OCI-LY3 (cell line): ENCODE data around the gene XRCC3.

Source experiments
- H2AFZ ChIP-seq: fragments of 200-600, 300-600 bp; shearing (Covaris generic); 2 replicates; pipeline ENCODE4 v1.6.0; 2014; ENCODE audit warnings: antibody characterized with exemption, low read depth, low read length
- H3K27ac ChIP-seq: fragments of 200-600, 300-600 bp; sonication (generic); 2 replicates; pipeline ENCODE4 v1.5.1; 2014; ENCODE audit warnings: mild to moderate bottlenecking, low read length, moderate library complexity, mixed read lengths
- H3K27me3 ChIP-seq: fragments of 200-600, 300-600 bp; sonication (generic); 2 replicates; pipeline ENCODE4 v1.6.1; 2014; ENCODE audit warnings: low read depth, low read length, mixed read lengths
- H3K36me3 ChIP-seq: fragments of 200-600, 300-600 bp; sonication (generic); replicated peaks from 2 replicates; pipeline ENCODE3; 2014; ENCODE audit warnings: low read depth, low read length, mixed read lengths
- H3K4me1 ChIP-seq: fragments of 300-600, 200-600 bp; sonication (generic); 2 replicates; pipeline ENCODE4 v1.6.1; 2014; ENCODE audit warnings: low read length, mixed read lengths
- H3K4me2 ChIP-seq: fragments of 200-600, 300-600 bp; sonication (generic); 2 replicates; pipeline ENCODE4 v1.6.1; 2014; ENCODE audit warnings: low read length, mixed read lengths
- H3K4me3 ChIP-seq: fragments of 300-600, 200-600 bp; sonication (generic); 2 replicates; pipeline ENCODE4 v1.5.1; 2014; ENCODE audit warnings: antibody characterized with exemption, mild to moderate bottlenecking, low read length, moderate library complexity
- H3K79me2 ChIP-seq: fragments of 300-600, 200-600 bp; shearing (Covaris generic); 2 replicates; pipeline ENCODE4 v1.6.1; 2014; ENCODE audit warnings: mild to moderate bottlenecking, low read length, mixed read lengths
- H3K9ac ChIP-seq: fragments of 300-600, 200-600 bp; shearing (Covaris generic); 2 replicates; pipeline ENCODE4 v1.6.0; 2014; ENCODE audit warnings: mild to moderate bottlenecking, low read length, moderate library complexity
- H3K9me3 ChIP-seq: fragments of 200-600, 300-600 bp; shearing (Covaris generic); 2 replicates; pipeline ENCODE4 v1.6.1; 2014; ENCODE audit warnings: low read length, mixed read lengths; ENCODE audit not compliant: insufficient read depth
- H4K20me1 ChIP-seq: fragments of 200-600, 300-600 bp; sonication (generic); 2 replicates; pipeline ENCODE4 v1.6.1; 2016; ENCODE audit warnings: low read length, mixed read lengths; ENCODE audit not compliant: insufficient read depth
- EZH2phosphoT487 ChIP-seq: fragments of 200-600 bp; shearing (Covaris generic); IDR thresholded peaks from 2 replicates; pipeline ENCODE4 v1.6.1; 2018; ENCODE audit warnings: antibody characterized with exemption, mixed run types, low read depth
- TF ChIP-seq, protein P1 (sequence below): fragments of 200-600, 300-600 bp; sonication (generic); IDR thresholded peaks from 2 replicates; pipeline ENCODE4 v1.5.1; 2014; ENCODE audit warnings: antibody characterized with exemption, low read length, low read depth

XRCC3 gene

DNA sequence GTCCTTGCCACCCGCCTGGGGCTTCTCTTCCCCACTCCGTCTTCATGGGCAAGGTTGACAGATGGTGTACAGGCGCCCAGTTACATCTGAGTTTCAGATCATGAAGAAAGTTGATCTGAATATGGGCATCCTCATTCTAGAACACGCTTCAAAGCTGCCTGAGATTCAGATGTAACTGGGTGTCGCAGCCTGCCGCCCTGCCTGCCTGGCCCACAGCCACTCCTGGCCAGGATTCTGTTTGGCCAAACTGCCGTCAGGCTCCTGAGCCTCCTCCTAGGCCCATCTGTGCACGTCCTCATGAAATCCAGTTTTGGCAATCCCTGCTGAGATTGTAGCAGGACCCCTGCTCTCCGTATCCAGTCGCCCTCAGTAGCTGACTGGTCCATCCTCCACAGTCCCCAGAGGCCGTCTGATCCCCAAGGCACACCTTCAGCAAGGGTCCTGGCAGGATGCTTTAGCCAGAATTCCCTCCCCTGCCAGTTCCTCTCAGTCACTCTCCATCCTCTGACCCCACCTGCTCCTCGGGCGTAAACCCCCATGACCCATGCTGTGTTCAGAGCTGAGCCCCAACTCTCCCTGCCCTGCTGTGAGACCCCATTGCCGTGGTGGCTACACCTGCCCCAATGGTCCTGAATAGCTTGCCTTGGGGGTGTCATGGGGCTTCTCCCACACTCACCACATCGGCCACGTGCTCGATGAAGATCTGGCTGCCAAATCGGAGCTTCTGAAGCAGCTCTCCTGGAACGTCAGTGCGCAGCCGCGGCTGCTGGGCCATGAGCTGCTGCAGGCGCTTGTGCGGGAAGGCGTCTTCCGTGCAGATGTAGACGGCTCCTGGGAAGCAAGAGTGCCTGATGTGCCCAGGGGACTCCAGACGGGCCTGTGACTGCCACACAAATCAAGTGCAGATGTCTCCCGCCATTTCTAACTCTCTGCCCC lies 12.5 kb downstream of the XRCC3 start:
- Histone ChIP-seq H3K27me3 (no peaks in the 10 kb centered on the region), H3K27ac (peak overlapping the region; percentile 36; the same call in 1 of the 2 replicates), H3K4me1 (peaks cover 24% of the 10 kb centered on the region), H3K9me3 (no peaks in the 10 kb centered on the region), H4K20me1 (peaks cover 16% of the 10 kb centered on the region), H3K36me3 (peaks cover 54% of the 10 kb centered on the region), H2AFZ (no peak overlapping the region), H3K4me2 (no peak overlapping the region), H3K9ac (no peak overlapping the region), H3K4me3 (no peak overlapping the region), H3K79me2 (no peaks in the 10 kb centered on the region; the same call in 1 of the 2 replicates)
- no peak for TF ChIP-seq EZH2phosphoT487
- TF ChIP-seq, protein P1, sequence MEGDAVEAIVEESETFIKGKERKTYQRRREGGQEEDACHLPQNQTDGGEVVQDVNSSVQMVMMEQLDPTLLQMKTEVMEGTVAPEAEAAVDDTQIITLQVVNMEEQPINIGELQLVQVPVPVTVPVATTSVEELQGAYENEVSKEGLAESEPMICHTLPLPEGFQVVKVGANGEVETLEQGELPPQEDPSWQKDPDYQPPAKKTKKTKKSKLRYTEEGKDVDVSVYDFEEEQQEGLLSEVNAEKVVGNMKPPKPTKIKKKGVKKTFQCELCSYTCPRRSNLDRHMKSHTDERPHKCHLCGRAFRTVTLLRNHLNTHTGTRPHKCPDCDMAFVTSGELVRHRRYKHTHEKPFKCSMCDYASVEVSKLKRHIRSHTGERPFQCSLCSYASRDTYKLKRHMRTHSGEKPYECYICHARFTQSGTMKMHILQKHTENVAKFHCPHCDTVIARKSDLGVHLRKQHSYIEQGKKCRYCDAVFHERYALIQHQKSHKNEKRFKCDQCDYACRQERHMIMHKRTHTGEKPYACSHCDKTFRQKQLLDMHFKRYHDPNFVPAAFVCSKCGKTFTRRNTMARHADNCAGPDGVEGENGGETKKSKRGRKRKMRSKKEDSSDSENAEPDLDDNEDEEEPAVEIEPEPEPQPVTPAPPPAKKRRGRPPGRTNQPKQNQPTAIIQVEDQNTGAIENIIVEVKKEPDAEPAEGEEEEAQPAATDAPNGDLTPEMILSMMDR = no peak

DNA sequence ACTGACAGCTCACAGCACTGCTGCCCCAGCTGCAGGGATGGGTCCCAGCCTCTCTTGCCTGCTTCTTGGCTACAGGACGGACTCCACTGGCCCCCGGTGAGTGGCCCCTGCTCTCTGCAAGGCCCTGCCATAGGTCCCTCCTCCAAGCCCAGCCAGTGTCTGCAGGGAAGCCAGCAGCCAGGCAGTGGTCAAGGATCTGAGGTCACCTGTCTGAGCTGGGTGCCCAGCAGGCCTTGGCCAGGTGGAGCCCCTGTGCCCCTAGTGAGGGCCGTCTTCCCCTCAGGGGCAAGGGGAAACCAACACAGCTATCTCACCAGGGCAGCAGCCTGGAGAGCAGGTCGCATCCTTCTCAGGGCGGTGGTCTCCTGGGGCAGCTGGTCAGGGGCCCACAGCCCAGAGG lies 13.2 kb downstream of the XRCC3 start:
- no peak overlapping the region for H3K9ac ChIP-seq
- no peak overlapping the region for H2AFZ ChIP-seq
- no peak overlapping the region for H3K4me2 ChIP-seq
- no peaks in the 10 kb centered on the region; the same call in 1 of the 2 replicates for H3K79me2 ChIP-seq
- peaks cover 24% of the 10 kb centered on the region for H3K4me1 ChIP-seq
- peak overlapping the region; percentile 36; the same call in 1 of the 2 replicates for H3K27ac ChIP-seq
- no peaks in the 10 kb centered on the region for H3K9me3 ChIP-seq
- no peaks in the 10 kb centered on the region for H3K27me3 ChIP-seq
- peaks cover 22% of the 10 kb centered on the region for H4K20me1 ChIP-seq
- peaks cover 52% of the 10 kb centered on the region for H3K36me3 ChIP-seq
- TF ChIP-seq EZH2phosphoT487 = no peak
- TF ChIP-seq, protein P1 = no peak
- H3K4me3 ChIP-seq = no peak overlapping the region

DNA sequence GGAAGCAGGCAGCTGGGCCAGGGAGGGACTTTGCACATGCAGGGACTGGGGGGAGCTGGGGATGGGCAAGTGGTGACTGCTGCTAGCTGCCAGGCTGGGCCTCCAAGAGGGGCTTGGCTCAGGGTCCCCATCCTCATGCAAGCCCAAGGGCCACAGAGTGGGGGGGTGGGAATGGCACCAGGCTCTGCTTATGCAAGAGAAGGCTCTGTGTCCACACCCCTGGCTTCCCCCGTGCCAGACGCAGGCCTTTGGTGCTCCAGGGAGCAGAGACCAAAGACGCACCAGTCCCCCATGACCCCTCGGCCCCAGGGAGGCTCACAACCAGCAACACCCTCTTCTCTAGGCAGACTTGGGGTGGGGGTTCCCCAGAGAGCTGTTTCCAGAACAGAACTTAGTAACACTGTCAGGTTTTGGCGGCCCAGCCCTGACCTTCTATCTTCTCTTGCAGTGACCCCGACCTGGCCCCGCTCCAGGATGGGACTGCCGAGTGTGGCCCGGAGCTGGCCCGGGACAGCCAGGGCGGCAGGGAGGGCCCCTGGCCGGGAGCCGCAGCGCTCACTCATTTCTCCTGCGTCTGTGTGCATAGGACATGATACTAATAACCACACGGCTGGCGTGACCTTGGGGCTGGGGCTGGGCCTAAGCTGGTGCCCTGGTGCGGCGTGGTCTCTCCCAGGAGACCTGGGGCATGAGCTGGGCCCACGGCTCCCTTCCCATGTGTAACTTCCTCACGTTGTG lies 14.3 kb downstream of the XRCC3 start:
- H3K27me3 ChIP-seq = no peaks in the 10 kb centered on the region
- no peak overlapping the region for H2AFZ ChIP-seq
- no peak overlapping the region for H3K4me2 ChIP-seq
- no peaks in the 10 kb centered on the region for H3K9me3 ChIP-seq
- peaks cover 50% of the 10 kb centered on the region for H3K36me3 ChIP-seq
- no peak for TF ChIP-seq EZH2phosphoT487
- TF ChIP-seq, protein P1 = no peak
- H3K79me2 ChIP-seq = no peaks in the 10 kb centered on the region; the same call in 1 of the 2 replicates
- peaks cover 24% of the 10 kb centered on the region for H3K4me1 ChIP-seq
- H3K4me3 ChIP-seq = no peak overlapping the region
- H3K27ac ChIP-seq = no peak overlapping the region
- no peak overlapping the region for H3K9ac ChIP-seq
- peaks cover 30% of the 10 kb centered on the region for H4K20me1 ChIP-seq
